HG03139 (cell line): ENCODE measurements around the gene TNFAIP8.

ENCODE experiments used
- ATAC-seq: cut with Tn5 transposase; IDR thresholded peaks from one replicate; pipeline ENCODE4 v1.9.1; 2021; ENCODE audit not compliant: unreplicated experiment

Gene TNFAIP8

GRCh38 chr5:119355685-119356611, at the start of gene TNFAIP8:
TSS of gene TNFAIP8 (plus strand) at chr5:119356019. CDS start at chr5:119356091, 72 bp downstream.
- ATAC-seq: no peak

- no peak for ATAC-seq
Observed at GRCh38 chr5:119307170-119307569, 48.6 kb upstream of the TNFAIP8 start.

- ATAC-seq: peak; percentile 8
Observed at GRCh38 chr5:119309326-119309725, 46.5 kb upstream of the TNFAIP8 start.

GRCh38 chr5:119311688-119312087, 44.1 kb upstream of the TNFAIP8 start:
- no peak for ATAC-seq

GRCh38 chr5:119312403-119312802, 43.4 kb upstream of the TNFAIP8 start:
- ATAC-seq: no peak

GRCh38 chr5:119313197-119313596, 42.6 kb upstream of the TNFAIP8 start:
- no peak for ATAC-seq

GRCh38 chr5:119313658-119314605, 41.9 kb upstream of the TNFAIP8 start:
- ATAC-seq: no peak

GRCh38 chr5:119315516-119315949, 40.3 kb upstream of the TNFAIP8 start:
- peak; percentile 60 for ATAC-seq

GRCh38 chr5:119316086-119316485, 39.7 kb upstream of the TNFAIP8 start:
- no peak for ATAC-seq

GRCh38 chr5:119316906-119317305, 38.9 kb upstream of the TNFAIP8 start:
- no peak for ATAC-seq

GRCh38 chr5:119318256-119318894, 37.4 kb upstream of the TNFAIP8 start:
- peak; percentile 38 for ATAC-seq

- no peak for ATAC-seq
Observed at GRCh38 chr5:119319401-119319800, 36.4 kb upstream of the TNFAIP8 start.

- no peak for ATAC-seq
Observed at GRCh38 chr5:119319890-119320289, 35.9 kb upstream of the TNFAIP8 start.

- no peak for ATAC-seq
Observed at GRCh38 chr5:119321569-119322311, 34.1 kb upstream of the TNFAIP8 start.

- ATAC-seq: no peak
Observed at GRCh38 chr5:119322312-119322947, 33.4 kb upstream of the TNFAIP8 start.

GRCh38 chr5:119322948-119323537, 32.8 kb upstream of the TNFAIP8 start:
- no peak for ATAC-seq

GRCh38 chr5:119323601-119324000, 32.2 kb upstream of the TNFAIP8 start:
- no peak for ATAC-seq

- no peak for ATAC-seq
Observed at GRCh38 chr5:119324842-119325241, 31.0 kb upstream of the TNFAIP8 start.

GRCh38 chr5:119327018-119327417, 28.8 kb upstream of the TNFAIP8 start:
- no peak for ATAC-seq
